Suppressor macrophage treated with lipopolysaccharide for 1 hour (primary cell): ENCODE results near the gene PLA2G2C.
A peak's percentile ranks its signal among the peaks of the same experiment; 100 is the strongest.
"Not testable (repeated sequence)": the region's sequence is repeated elsewhere in the genome, so short reads cannot be mapped to it uniquely, and the experiment has no call there.

Experiments used
- DNase-seq, 3 donors: peaks; one replicate each; pipeline ENCODE4 v3.0.0-alpha.2; 2020 to 2022

Gene PLA2G2C

GRCh38 chr1:20151906-20152598 is 34.3 kb downstream of the PLA2G2C start:
- DNase-seq: peak; percentile 80 to 88 (median 85)

GRCh38 chr1:20150969-20151368 is 35.3 kb downstream of the PLA2G2C start:
- no peak for DNase-seq

GRCh38 chr1:20150326-20150705 is 36.0 kb downstream of the PLA2G2C start:
- no peak for DNase-seq

GRCh38 chr1:20149601-20150325 is 36.6 kb downstream of the PLA2G2C start:
- no peak for DNase-seq

GRCh38 chr1:20148571-20149500 is 37.5 kb downstream of the PLA2G2C start:
- DNase-seq: no peak

- no peak for DNase-seq
Observed at GRCh38 chr1:20147846-20148570, 38.3 kb downstream of the PLA2G2C start.

GRCh38 chr1:20143734-20144565 is 42.4 kb downstream of the PLA2G2C start:
- no peak for DNase-seq

- no peak for DNase-seq
Observed at GRCh38 chr1:20143318-20143717, 43.0 kb downstream of the PLA2G2C start.

GRCh38 chr1:20142001-20142710 is 44.2 kb downstream of the PLA2G2C start:
- peak in 1 of 3 donors; percentile 28 for DNase-seq

GRCh38 chr1:20141466-20141865 is 44.9 kb downstream of the PLA2G2C start:
- no peak for DNase-seq

- DNase-seq: no peak
Observed at GRCh38 chr1:20141001-20141400, 45.3 kb downstream of the PLA2G2C start.

GRCh38 chr1:20139776-20140612 is 46.3 kb downstream of the PLA2G2C start:
- DNase-seq: no peak

- DNase-seq: no peak
Observed at GRCh38 chr1:20138961-20139550, 47.3 kb downstream of the PLA2G2C start, which contains the start of gene PLA2G2F. TSS of gene PLA2G2F (plus strand) at chr1:20139323. CDS start at chr1:20139428, 105 bp downstream.

- no peak for DNase-seq
Observed at GRCh38 chr1:20138346-20138745, 48.0 kb downstream of the PLA2G2C start.

- no peak for DNase-seq
Observed at GRCh38 chr1:20137604-20138003, 48.7 kb downstream of the PLA2G2C start.

- DNase-seq: no peak
Observed at GRCh38 chr1:20137055-20137454, 49.3 kb downstream of the PLA2G2C start.

- no peak for DNase-seq
Observed at GRCh38 chr1:20136249-20136648, 50.1 kb downstream of the PLA2G2C start.

GRCh38 chr1:20134995-20135394 is 51.3 kb downstream of the PLA2G2C start:
- DNase-seq: no peak

GRCh38 chr1:20130518-20130917 is 55.8 kb downstream of the PLA2G2C start:
- DNase-seq: not testable (repeated sequence)
